ENCODE measurements around the gene TUT4. TPM values are rescaled to one million over a fixed set of nuclear protein-coding genes. Genes with fewer than 3 reads are reported as not detected.

The TUT4 gene
- total RNA-seq, 1 donor from 2014 or later, result 52.1 TPM

GRCh38 chr1:52455686-52456085, 97.2 kb downstream of the TUT4 start:
- no peak overlapping the region for H3K27ac ChIP-seq
- intact Hi-C loops (cut with DNase I), result no loop called here
- H3K4me1 ChIP-seq, result no peaks in the 10 kb centered on the region

GRCh38 chr1:52454779-52455178, 98.1 kb downstream of the TUT4 start:
- ATAC-seq (no peak), DNase-seq (no peak)
- no peak overlapping the region for H3K4me3 ChIP-seq
- no peak overlapping the region for H3K27ac ChIP-seq
- peaks cover 28% of the 10 kb centered on the region for H3K36me3 ChIP-seq
- H3K4me1 ChIP-seq, result no peaks in the 10 kb centered on the region
- no peaks in the 10 kb centered on the region for H3K27me3 ChIP-seq (ENCODE audit: low read depth)
- H3K9me3 ChIP-seq, result no peaks in the 10 kb centered on the region
- intact Hi-C loops (cut with DNase I), result no loop called here
- no peak for TF ChIP-seq CTCF (IDR thresholded peaks at IDR 0.05)

More at GRCh38 chr1:52455686-52456085, 97.2 kb downstream of the TUT4 start:
- Histone ChIP-seq H3K4me3 (no peak overlapping the region), H3K36me3 (peaks cover 28% of the 10 kb centered on the region), H3K9me3 (no peaks in the 10 kb centered on the region), H3K27me3 (ENCODE audit: low read depth) (no peaks in the 10 kb centered on the region)
- no peak for TF ChIP-seq CTCF (IDR thresholded peaks at IDR 0.05)
- DNase-seq (no peak), ATAC-seq (no peak)

GRCh38 chr1:52454127-52454526, 98.8 kb downstream of the TUT4 start:
- DNase-seq (no peak), ATAC-seq (no peak)
- peaks cover 28% of the 10 kb centered on the region for H3K36me3 ChIP-seq
- no peak for TF ChIP-seq CTCF (IDR thresholded peaks at IDR 0.05)
- intact Hi-C loops (cut with DNase I), result no loop called here
- H3K4me3 ChIP-seq, result no peak overlapping the region
- no peaks in the 10 kb centered on the region for H3K4me1 ChIP-seq
- H3K27me3 ChIP-seq (ENCODE audit: low read depth), result no peaks in the 10 kb centered on the region
- no peak overlapping the region for H3K27ac ChIP-seq
- no peaks in the 10 kb centered on the region for H3K9me3 ChIP-seq

- ATAC-seq (no peak), DNase-seq (no peak)
- no peak overlapping the region for H3K27ac ChIP-seq
- TF ChIP-seq CTCF (IDR thresholded peaks at IDR 0.05), result no peak
- H3K4me1 ChIP-seq, result no peaks in the 10 kb centered on the region
- peaks cover 58% of the 10 kb centered on the region for H3K36me3 ChIP-seq
- no peaks in the 10 kb centered on the region for H3K27me3 ChIP-seq (ENCODE audit: low read depth)
- intact Hi-C loops (cut with DNase I), result no loop called here
- no peak overlapping the region for H3K4me3 ChIP-seq
- H3K9me3 ChIP-seq, result no peaks in the 10 kb centered on the region
Observed at GRCh38 chr1:52444463-52444862, 108.4 kb downstream of the TUT4 start.

- H3K4me3 ChIP-seq, result no peak overlapping the region
- intact Hi-C loops (cut with DNase I), result no loop called here
- TF ChIP-seq CTCF (IDR thresholded peaks at IDR 0.05), result no peak
- no peak for DNase-seq
- no peaks in the 10 kb centered on the region for H3K27me3 ChIP-seq (ENCODE audit: low read depth)
- H3K9me3 ChIP-seq, result no peaks in the 10 kb centered on the region
- no peak overlapping the region for H3K27ac ChIP-seq
- H3K36me3 ChIP-seq, result peaks cover 68% of the 10 kb centered on the region
- no peaks in the 10 kb centered on the region for H3K4me1 ChIP-seq
- ATAC-seq, result no peak
Observed at GRCh38 chr1:52439976-52440375, 112.9 kb downstream of the TUT4 start.

- no peak overlapping the region for H3K4me3 ChIP-seq
- ATAC-seq, result no peak
- intact Hi-C loops (cut with DNase I), result no loop called here
- H3K4me1 ChIP-seq, result no peaks in the 10 kb centered on the region
- no peak overlapping the region for H3K27ac ChIP-seq
- no peak for DNase-seq
- H3K27me3 ChIP-seq (ENCODE audit: low read depth), result no peaks in the 10 kb centered on the region
- no peaks in the 10 kb centered on the region for H3K9me3 ChIP-seq
- H3K36me3 ChIP-seq, result peaks cover 73% of the 10 kb centered on the region
- no peak for TF ChIP-seq CTCF (IDR thresholded peaks at IDR 0.05)
Observed at GRCh38 chr1:52436817-52437216, 116.1 kb downstream of the TUT4 start.

Measured in lower lobe of right lung (tissue), 2 donors.